ENCODE measurements around the gene LCE6A. TPM values are rescaled to one million over a fixed set of nuclear protein-coding genes. Genes with fewer than 3 reads are reported as not detected.

LCE6A gene
- total RNA-seq, 1 donor from 2014 or later, result not detected

GRCh38 chr1:152801333-152801732 is 41.3 kb upstream of the LCE6A start:
- H3K9ac ChIP-seq, result no peak overlapping the region
- Mint-ChIP-seq H3K4me1 (no peaks in the 10 kb centered on the region), H3K27me3 (ENCODE audit: insufficient read depth, low read depth) (no peaks in the 10 kb centered on the region), H3K36me3 (no peaks in the 10 kb centered on the region), H3K4me3 (no peak overlapping the region), H3K9me3 (peaks cover 16% of the 10 kb centered on the region), H3K27ac (no peak overlapping the region)
- H3K4me1 ChIP-seq, result no peaks in the 10 kb centered on the region
- no peaks in the 10 kb centered on the region for H3K36me3 ChIP-seq
- no peaks in the 10 kb centered on the region for H3K79me2 ChIP-seq (ENCODE audit: low read depth)
- H3K9me3 ChIP-seq (ENCODE audit: low read depth), result peaks cover 40% of the 10 kb centered on the region
- no peaks in the 10 kb centered on the region for H3F3A ChIP-seq (ENCODE audit: low read depth)
- no peaks in the 10 kb centered on the region for H3K27me3 ChIP-seq
- H2AFZ ChIP-seq (replicated peaks), result no peak overlapping the region
- TF ChIP-seq EZH2phosphoT487 (IDR thresholded peaks at IDR 0.05) (no peak), EZH2 (IDR thresholded peaks at IDR 0.05) (no peak)
- TF ChIP-seq, protein P1, sequence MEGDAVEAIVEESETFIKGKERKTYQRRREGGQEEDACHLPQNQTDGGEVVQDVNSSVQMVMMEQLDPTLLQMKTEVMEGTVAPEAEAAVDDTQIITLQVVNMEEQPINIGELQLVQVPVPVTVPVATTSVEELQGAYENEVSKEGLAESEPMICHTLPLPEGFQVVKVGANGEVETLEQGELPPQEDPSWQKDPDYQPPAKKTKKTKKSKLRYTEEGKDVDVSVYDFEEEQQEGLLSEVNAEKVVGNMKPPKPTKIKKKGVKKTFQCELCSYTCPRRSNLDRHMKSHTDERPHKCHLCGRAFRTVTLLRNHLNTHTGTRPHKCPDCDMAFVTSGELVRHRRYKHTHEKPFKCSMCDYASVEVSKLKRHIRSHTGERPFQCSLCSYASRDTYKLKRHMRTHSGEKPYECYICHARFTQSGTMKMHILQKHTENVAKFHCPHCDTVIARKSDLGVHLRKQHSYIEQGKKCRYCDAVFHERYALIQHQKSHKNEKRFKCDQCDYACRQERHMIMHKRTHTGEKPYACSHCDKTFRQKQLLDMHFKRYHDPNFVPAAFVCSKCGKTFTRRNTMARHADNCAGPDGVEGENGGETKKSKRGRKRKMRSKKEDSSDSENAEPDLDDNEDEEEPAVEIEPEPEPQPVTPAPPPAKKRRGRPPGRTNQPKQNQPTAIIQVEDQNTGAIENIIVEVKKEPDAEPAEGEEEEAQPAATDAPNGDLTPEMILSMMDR (IDR thresholded peaks at IDR 0.05), result no peak
- no peak overlapping the region for H3K4me2 ChIP-seq
- no peak overlapping the region for H3K27ac ChIP-seq
- DNase-seq (ENCODE audit: low spot score), result no peak
- H3K4me3 ChIP-seq, result no peak overlapping the region
- no peaks in the 10 kb centered on the region for H4K20me1 ChIP-seq (ENCODE audit: low read depth)

DNA sequence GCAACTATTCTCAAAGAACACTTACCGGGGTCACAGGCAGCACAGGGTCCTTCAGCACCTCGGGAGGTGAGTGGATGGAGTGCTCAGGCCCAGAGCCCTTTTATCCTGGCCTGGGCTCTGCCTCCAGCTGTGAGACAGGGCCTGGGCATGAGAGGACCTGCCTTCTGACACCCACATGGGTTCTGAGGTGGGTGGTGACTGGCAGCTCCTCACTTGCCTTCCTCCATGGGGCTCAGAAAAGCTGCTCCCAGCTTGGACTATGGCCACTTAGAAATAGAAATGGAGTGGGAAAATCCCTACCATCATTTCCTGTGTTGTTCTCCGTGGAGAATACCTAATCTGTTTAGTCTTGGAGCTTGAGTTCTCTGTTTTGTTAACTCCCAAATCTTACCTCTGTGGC is 36.1 kb upstream of the LCE6A start, which contains the start of gene LCE1C:
LCE1C (minus strand) TSS at position 76 of the 400 bp plus-strand sequence. CDS start 1,173 bp downstream, outside the sequence.
- Mint-ChIP-seq H3K36me3 (no peaks in the 10 kb centered on the region), H3K4me1 (no peaks in the 10 kb centered on the region), H3K27ac (no peak within 1 kb of the TSS), H3K9me3 (peaks cover 14% of the 10 kb centered on the region), H3K4me3 (no peak within 1 kb of the TSS), H3K27me3 (ENCODE audit: insufficient read depth, low read depth) (peaks cover 3% of the 10 kb centered on the region)
- no peak within 1 kb of the TSS for H3K27ac ChIP-seq
- TF ChIP-seq EZH2phosphoT487 (IDR thresholded peaks at IDR 0.05) (no peak), EZH2 (IDR thresholded peaks at IDR 0.05) (no peak)
- TF ChIP-seq, protein P1 (IDR thresholded peaks at IDR 0.05), result no peak
- no peaks in the 10 kb centered on the region for H3K4me1 ChIP-seq
- H3K27me3 ChIP-seq, result no peaks in the 10 kb centered on the region
- H3K4me3 ChIP-seq, result no peak within 1 kb of the TSS
- H3K79me2 ChIP-seq (ENCODE audit: low read depth), result no peaks in the 10 kb centered on the region
- H3K4me2 ChIP-seq, result no peak within 1 kb of the TSS
- H4K20me1 ChIP-seq (ENCODE audit: low read depth), result no peaks in the 10 kb centered on the region
- no peaks in the 10 kb centered on the region for H3K36me3 ChIP-seq
- H2AFZ ChIP-seq (replicated peaks), result no peak within 1 kb of the TSS
- no peak within 1 kb of the TSS for H3K9ac ChIP-seq
- DNase-seq (ENCODE audit: low spot score), result no peak
- peaks cover 33% of the 10 kb centered on the region for H3K9me3 ChIP-seq (ENCODE audit: low read depth)
- H3F3A ChIP-seq (ENCODE audit: low read depth), result no peaks in the 10 kb centered on the region

GRCh38 chr1:152811050-152811449 is 31.6 kb upstream of the LCE6A start:
- Mint-ChIP-seq H3K36me3 (no peaks in the 10 kb centered on the region), H3K9me3 (peaks cover 12% of the 10 kb centered on the region)

More at GRCh38 chr1:152811050-152811449, 31.6 kb upstream of the LCE6A start:
- H2AFZ ChIP-seq (replicated peaks), result no peak overlapping the region
- no peaks in the 10 kb centered on the region for H3K27me3 ChIP-seq
- H3K9ac ChIP-seq, result no peak overlapping the region
- H4K20me1 ChIP-seq (ENCODE audit: low read depth), result no peaks in the 10 kb centered on the region
- H3K27ac ChIP-seq, result no peak overlapping the region
- no peaks in the 10 kb centered on the region for H3F3A ChIP-seq (ENCODE audit: low read depth)
- H3K4me1 Mint-ChIP-seq, result no peaks in the 10 kb centered on the region
- H3K4me2 ChIP-seq, result no peak overlapping the region
- H3K79me2 ChIP-seq (ENCODE audit: low read depth), result no peaks in the 10 kb centered on the region
- H3K4me1 ChIP-seq, result no peaks in the 10 kb centered on the region
- no peak for DNase-seq (ENCODE audit: low spot score)
- TF ChIP-seq, protein P1 (IDR thresholded peaks at IDR 0.05), result no peak
- no peak for TF ChIP-seq EZH2phosphoT487 (IDR thresholded peaks at IDR 0.05)
- TF ChIP-seq EZH2 (IDR thresholded peaks at IDR 0.05), result no peak
- no peak overlapping the region for H3K4me3 ChIP-seq
- no peak overlapping the region for H3K27ac Mint-ChIP-seq
- peaks cover 39% of the 10 kb centered on the region for H3K9me3 ChIP-seq (ENCODE audit: low read depth)
- H3K4me3 Mint-ChIP-seq, result no peak overlapping the region
- no peaks in the 10 kb centered on the region for H3K36me3 ChIP-seq
- peaks cover 3% of the 10 kb centered on the region for H3K27me3 Mint-ChIP-seq (ENCODE audit: insufficient read depth, low read depth)
